Activated CD8-positive, alpha-beta memory T cell treated with anti-CD3 and anti-CD28 coated beads, Interleukin-2, amount 50 U/mL, for 4 hours (primary cell): ENCODE results near the gene MN1.

ENCODE experiments used
- DNase-seq: peaks from one replicate; pipeline ENCODE4 v3.0.0-alpha.2; 2020

The MN1 gene

GRCh38 chr22:27780161-27780575 is 21.4 kb downstream of the MN1 start:
- no peak for DNase-seq

GRCh38 chr22:27779643-27780042 is 21.9 kb downstream of the MN1 start:
- no peak for DNase-seq

DNA sequence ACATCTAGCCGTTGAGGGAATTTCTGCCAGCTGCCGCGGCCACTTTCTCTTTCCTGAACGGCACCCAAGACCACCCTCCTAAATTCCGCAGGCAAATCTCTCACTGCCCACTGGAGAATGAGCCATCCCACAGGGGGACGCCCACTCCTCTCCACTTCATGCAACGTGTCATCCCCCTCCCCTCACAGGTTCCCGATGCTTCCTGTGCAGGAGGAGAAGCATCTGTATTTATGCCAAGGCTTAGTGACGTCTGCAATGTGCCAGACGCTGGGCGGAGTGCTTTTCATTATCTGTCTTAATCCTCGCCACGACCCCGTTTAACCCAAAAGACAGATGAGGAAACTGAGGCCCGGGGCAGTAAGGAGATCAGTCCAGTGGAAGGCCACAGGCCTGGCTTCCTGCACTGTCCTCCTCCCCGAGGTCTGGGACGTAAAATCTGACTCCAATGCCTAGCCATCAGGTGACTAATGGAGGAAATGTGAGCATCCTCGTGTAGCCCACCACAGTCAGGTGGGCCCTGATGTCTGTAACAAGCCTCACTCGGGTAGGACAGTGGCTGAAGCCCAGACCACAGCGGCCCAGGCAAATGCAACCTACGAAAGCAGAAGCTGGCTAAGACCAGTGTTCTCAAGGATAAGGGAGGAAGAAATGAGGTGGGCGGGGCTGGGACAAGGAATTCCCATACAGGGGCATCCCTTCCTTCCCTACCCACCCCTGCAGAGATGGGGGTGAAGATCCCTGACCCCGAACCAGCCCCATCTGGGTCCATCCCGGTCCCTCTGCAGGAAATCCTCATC is 23.1 kb downstream of the MN1 start:
- no peak for DNase-seq

GRCh38 chr22:27777128-27777527 is 24.4 kb downstream of the MN1 start:
- DNase-seq, result no peak

DNA sequence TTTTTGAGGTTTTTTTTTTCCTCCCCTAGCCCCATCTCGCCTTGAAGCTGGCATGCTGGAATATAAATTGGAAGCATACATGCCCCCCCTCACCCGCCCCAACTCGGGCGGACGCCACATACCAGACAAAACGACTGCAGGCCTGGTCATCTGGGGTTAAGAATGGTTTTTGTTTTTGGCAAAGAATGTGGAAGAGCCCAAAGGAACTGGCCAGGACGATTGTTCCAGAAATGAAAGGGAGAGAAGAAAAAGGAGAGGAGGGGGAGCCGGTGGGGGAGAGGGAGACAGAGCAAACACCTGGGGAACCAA is 25.0 kb downstream of the MN1 start:
- DNase-seq, result no peak

DNA sequence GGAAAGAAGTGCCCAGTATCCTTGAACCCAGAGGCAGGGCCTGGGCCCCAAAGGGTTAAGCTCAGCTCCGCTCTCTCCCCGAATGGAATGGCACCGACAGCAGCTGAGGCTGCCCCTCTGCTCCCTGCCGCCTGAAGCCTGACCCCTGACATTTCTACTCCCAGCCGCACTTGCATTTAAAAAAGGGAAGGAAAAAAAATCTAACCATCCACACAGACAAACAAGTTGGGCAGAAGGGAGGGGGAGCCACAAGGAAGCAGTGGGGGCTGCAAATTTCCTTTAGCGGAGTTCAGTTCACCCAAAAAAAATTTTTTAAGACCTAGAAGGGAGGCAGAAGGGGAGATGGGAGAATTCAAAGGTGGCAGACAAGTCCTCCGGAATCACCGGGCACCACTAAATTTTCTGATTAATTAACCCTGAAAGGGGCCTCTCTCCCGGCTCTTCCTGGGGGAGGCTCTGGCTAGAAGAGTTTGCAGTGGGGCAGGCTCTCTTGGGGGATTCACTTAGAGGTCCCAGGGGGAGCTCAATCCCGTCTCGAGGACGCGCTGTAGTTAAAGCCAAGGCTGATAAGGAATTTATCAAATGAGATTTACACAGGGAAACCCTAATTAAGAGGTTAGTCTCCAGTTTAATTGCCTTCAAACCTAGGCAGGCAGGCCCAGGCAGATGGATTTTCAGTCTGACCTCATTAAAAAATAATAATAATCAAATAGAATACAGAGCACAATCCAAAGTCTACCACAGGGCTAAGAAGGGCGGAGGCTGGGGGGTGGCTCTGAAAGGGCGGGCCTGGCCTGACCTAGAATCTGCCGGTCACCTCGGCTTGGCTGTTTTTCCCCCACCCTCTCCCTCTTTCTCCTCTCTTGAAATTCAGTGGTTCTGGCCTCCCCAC is 25.6 kb downstream of the MN1 start:
- no peak for DNase-seq

- DNase-seq, result no peak
These were observed 26.4 kb downstream of the MN1 start for GRCh38 chr22:27775087-27775698.

DNA sequence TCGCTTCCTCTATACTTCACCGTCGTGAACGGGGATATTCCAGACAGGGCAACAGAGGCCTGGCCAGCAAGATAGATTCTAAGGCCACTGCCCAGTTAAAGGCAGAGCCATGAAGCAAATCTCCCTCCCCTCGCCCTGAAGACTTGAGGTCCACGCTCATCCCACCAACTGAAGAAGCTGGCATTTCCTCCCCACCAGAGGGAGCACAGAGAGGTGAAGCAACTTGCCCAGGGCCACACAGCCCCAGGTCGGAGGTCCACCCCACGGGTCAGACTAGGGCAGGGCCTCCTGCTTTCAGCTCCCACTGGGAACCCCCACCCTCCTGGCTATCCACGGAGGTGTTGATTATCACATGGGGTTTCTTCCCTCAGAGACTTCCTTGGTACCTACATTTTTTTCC is 27.4 kb downstream of the MN1 start:
- DNase-seq, result no peak

GRCh38 chr22:27772984-27773498 is 28.5 kb downstream of the MN1 start:
- DNase-seq, result no peak

GRCh38 chr22:27772081-27772983 is 29.2 kb downstream of the MN1 start:
- no peak for DNase-seq

DNA sequence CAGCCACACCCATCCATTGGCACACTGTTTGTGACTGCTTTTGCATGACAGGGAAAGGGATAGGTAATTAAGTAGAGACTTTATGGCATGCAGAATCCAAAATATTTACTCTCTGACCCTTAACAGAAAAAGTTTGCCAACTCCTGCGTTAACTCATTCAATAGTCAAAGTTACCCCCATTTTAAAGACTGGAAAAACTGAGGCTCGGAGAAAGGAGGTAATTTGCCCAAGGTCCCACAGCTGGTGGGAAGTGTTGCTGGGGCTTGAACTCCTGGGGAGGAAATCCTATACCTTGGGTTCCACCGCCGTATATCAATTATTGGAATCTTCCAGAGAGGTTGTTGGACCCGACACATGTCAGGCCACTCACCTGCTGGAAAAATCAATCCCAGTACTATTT is 29.9 kb downstream of the MN1 start:
- no peak for DNase-seq

DNA sequence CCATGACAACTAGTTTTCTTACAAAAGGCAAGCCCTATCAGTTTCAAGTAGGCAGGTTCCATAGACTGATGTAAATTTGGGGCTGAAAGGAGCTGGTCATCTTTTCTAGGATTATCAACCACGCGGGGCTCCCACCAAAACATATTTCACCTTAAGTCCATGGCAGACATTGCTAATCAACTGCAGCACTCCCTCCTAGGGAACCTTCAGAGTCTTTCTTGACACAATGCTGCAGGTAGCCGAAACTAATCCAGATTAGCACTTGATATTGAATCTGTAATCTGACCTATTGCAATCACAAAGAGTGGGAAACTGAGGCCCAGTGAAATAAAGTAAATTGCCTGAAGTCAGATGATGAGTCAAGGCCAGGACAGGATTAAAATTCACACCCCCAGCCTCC is 32.5 kb downstream of the MN1 start:
- no peak for DNase-seq

DNA sequence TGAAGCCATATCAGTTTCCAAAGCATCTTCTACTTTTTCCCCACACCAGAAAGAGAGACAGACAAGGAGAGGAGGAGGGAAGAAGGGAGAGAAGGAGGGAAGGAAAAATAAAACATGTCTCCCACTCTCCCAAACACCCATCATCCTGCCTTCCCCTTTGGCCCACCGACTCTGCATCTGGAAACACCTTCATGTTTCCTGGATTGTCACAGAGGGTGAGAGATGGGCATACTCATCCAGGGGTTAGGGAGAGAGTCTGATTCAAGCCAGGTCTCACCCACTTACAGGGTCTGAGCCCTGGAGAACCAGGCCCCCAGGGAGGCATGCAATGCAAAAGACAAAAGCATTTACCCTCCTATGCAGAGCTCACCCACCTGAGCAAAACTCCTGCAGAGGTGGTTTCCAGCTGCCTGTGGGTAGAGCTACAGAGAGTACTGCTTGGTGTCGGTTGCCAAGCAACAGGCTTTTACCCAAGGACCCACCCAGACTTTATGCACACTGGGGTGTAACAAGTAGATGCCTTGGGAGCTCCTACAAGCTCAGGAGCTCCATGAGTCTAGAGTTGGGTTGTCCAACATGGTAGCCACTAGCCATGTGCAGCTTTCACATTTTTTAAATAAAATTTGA is 33.4 kb downstream of the MN1 start:
- no peak for DNase-seq

GRCh38 chr22:27766679-27767078 is 34.9 kb downstream of the MN1 start:
- no peak for DNase-seq

- no peak for DNase-seq
These were observed 35.8 kb downstream of the MN1 start for GRCh38 chr22:27765706-27766291.

DNA sequence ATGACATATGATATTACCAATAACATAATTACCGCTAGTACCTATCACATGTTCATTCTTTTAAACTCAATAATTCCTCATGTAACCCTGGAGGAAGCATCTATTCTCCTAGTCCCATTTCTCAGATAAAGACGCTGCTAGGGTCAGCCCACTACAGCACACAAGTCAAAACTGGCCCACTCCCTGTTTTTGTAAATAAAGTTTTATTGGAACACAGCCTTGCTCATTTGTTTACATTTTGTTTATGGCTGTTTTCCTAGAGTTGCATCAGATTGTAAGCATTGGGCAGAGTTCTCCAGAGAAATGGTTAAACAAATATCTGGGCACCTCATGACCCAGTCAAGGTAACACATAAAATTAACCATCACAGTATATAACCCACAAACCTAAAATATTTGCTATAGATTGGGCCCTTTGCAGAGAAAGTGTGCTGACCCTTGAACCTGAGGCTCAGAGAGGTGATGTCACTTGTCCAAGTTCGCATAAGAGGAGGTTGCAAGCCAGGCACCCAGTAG is 36.8 kb downstream of the MN1 start:
- DNase-seq, result no peak

- no peak for DNase-seq
These were observed 39.9 kb downstream of the MN1 start for GRCh38 chr22:27761665-27762064.

- DNase-seq, result no peak
These were observed 40.6 kb downstream of the MN1 start for GRCh38 chr22:27761000-27761399.

GRCh38 chr22:27760474-27760873 is 41.1 kb downstream of the MN1 start:
- no peak for DNase-seq

DNA sequence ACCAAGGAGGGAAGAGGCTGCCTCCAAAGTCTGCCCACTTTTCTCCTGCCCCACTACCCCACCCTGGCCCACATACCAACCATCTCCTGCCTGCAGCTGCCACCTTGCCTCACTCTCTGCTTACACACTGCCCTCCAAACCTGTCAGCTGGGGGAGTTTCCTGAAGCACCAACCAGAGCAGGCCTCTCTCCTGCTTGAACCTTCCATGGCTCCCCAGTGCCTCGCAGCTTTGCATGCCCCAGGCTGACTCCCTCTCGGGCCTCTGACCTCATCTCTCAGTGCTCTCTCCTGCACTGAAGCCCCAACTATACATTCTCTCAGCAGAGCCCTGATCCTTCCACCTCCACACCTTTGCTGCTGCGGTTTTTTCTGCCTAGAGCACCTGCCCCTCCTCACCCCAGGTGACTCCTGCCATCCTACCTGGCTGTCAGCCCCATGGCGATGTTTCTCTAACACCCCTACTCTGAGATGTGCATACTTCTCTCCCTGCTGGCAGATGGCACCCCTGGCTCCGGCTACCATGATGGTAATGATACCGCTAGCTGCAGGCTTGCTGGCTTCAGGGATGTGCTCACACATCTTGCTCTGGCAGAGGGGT is 43.5 kb downstream of the MN1 start:
- no peak for DNase-seq

- DNase-seq, result no peak
These were observed 45.3 kb downstream of the MN1 start for GRCh38 chr22:27756212-27756660.
